Uterus (tissue), 4 donors: ENCODE measurements around the gene LYSMD2. TPM values are rescaled to one million over a fixed set of nuclear protein-coding genes. Genes with fewer than 3 reads are reported as not detected.

Source experiments
- DNase-seq, 2 donors: peaks; one replicate each; pipeline ENCODE4 v3.0.0-alpha.2; 2019 to 2020
- H3K27ac ChIP-seq, 2 donors: fragments of 200-600 bp; sonication (generic); 1 replicate in 1 of 2; 2 replicates in 1 of 2; pipeline ENCODE4 v1.5.1; 2016 to 2018
- H3K27me3 ChIP-seq, 2 donors: fragments of 200-600 bp; sonication (generic); one replicate each; pipeline ENCODE4 v1.5.1; 2018 to 2019; ENCODE audit warnings: control low read depth in 1 of 2
- H3K36me3 ChIP-seq, 2 donors: fragments of 200-600 bp; sonication (generic); one replicate each; pipeline ENCODE4 v1.5.1; 2019; ENCODE audit warnings: control low read depth in 1 of 2
- H3K4me1 ChIP-seq, 2 donors: fragments of 200-600 bp; sonication (generic); one replicate each; pipeline ENCODE4 v1.5.1; 2018 to 2019; ENCODE audit warnings: control low read depth in 1 of 2
- H3K4me3 ChIP-seq, 2 donors: fragments of 200-600 bp; sonication (generic); 1 replicate in 1 of 2; 2 replicates in 1 of 2; pipeline ENCODE4 v1.5.1; 2018 to 2019; ENCODE audit warnings: mild to moderate bottlenecking in 1 of 2
- H3K9me3 ChIP-seq, 2 donors: fragments of 200-600 bp; sonication (generic); one replicate each; pipeline ENCODE4 v1.5.1; 2019; ENCODE audit warnings: control low read depth in 1 of 2
- CTCF ChIP-seq, 4 experiments: fragments of 200-600 bp in 2 of 4; fragments of 450-650 bp in 2 of 4; sonication (generic) in 2 of 4; IDR thresholded peaks; one replicate each; pipeline ENCODE4 v1.5.1; 2016 to 2019; ENCODE audit warnings: antibody characterized with exemption in 4 of 4, mild to moderate bottlenecking in 2 of 4, moderate library complexity in 1 of 4
- POLR2A ChIP-seq, 2 donors: fragments of 450-650 bp; IDR thresholded peaks; one replicate each; pipeline ENCODE4 v1.6.1; 2016; ENCODE audit warnings: antibody characterized with exemption in 2 of 2, mild to moderate bottlenecking in 1 of 2, moderate library complexity in 1 of 2
- intact Hi-C: fragments of 100-400 bp; cut with DNase I; formaldehyde crosslinking; loops from one replicate; pipeline ENCODE4 v1.15.1; 2023; ENCODE audit warnings: low total_unique reads
- total RNA-seq, 4 donors: library from RNA; depleted of rRNA in 3 of 4; stranded (reverse); fragments of >200 nt in 3 of 4; gene quantifications; one replicate each; pipeline versions ENCODE4 v1.1.0 to v1.2.4, GENCODE V29; 2014 to 2023
- donor health status: DM: yes; HTN: yes; CAD: no.

LYSMD2 gene
- total RNA-seq, 4 donors from 2014 or later = 8.5 to 44.7 (median 25.0) TPM

GRCh38 chr15:51780636-51781035 is 43.2 kb upstream of the LYSMD2 start:
- no peaks in the 10 kb centered on the region for H3K4me1 ChIP-seq
- no peak for DNase-seq
- no peak overlapping the region for H3K27ac ChIP-seq
- no peak overlapping the region for H3K4me3 ChIP-seq
- no peaks in the 10 kb centered on the region for H3K27me3 ChIP-seq
- TF ChIP-seq CTCF (IDR thresholded peaks at IDR 0.05) (no peak), POLR2A (IDR thresholded peaks at IDR 0.05) (no peak)
- H3K9me3 ChIP-seq = no peaks in the 10 kb centered on the region
- intact Hi-C loops = no loop called here
- no peaks in the 10 kb centered on the region for H3K36me3 ChIP-seq

- Histone ChIP-seq H3K27me3 (no peaks in the 10 kb centered on the region), H3K4me3 (no peak overlapping the region), H3K27ac (no peak overlapping the region), H3K4me1 (no peaks in the 10 kb centered on the region), H3K36me3 (no peaks in the 10 kb centered on the region), H3K9me3 (no peaks in the 10 kb centered on the region)
- intact Hi-C loops = loop anchor here (5.0 kb wide), 1 partner anchor 130 kb away; no protein-coding TSS in a partner anchor
- TF ChIP-seq CTCF (IDR thresholded peaks at IDR 0.05) = peak; percentile 73 to 80 (median 76)
- no peak for TF ChIP-seq POLR2A (IDR thresholded peaks at IDR 0.05)
- DNase-seq = peak; percentile 54 to 73
Observed at GRCh38 chr15:51776952-51777569, 39.6 kb upstream of the LYSMD2 start.

- H3K4me3 ChIP-seq = no peak overlapping the region
- no peaks in the 10 kb centered on the region for H3K4me1 ChIP-seq
- no peaks in the 10 kb centered on the region for H3K9me3 ChIP-seq
- TF ChIP-seq POLR2A (IDR thresholded peaks at IDR 0.05) = no peak
- TF ChIP-seq CTCF (IDR thresholded peaks at IDR 0.05) = peak; percentile 76 to 91 (median 84)
- no peaks in the 10 kb centered on the region for H3K36me3 ChIP-seq
- peak; percentile 52 to 54 for DNase-seq
- H3K27me3 ChIP-seq = no peaks in the 10 kb centered on the region
- no peak overlapping the region for H3K27ac ChIP-seq
- intact Hi-C loops = loop anchor here (5.0 kb wide), 1 partner anchor 129 kb away; no protein-coding TSS in a partner anchor
Observed at GRCh38 chr15:51775967-51776816, 38.7 kb upstream of the LYSMD2 start.

GRCh38 chr15:51774916-51775315 is 37.5 kb upstream of the LYSMD2 start:
- H3K27ac ChIP-seq = peak overlapping the region in 1 of 2 donors; percentile 11
- H3K4me1 ChIP-seq = no peaks in the 10 kb centered on the region
- intact Hi-C loops = loop anchor here (5.0 kb wide), 1 partner anchor 128 kb away; no protein-coding TSS in a partner anchor
- TF ChIP-seq CTCF (IDR thresholded peaks at IDR 0.05) (no peak), POLR2A (IDR thresholded peaks at IDR 0.05) (no peak)
- no peak for DNase-seq
- no peaks in the 10 kb centered on the region for H3K9me3 ChIP-seq
- H3K4me3 ChIP-seq = no peak overlapping the region
- no peaks in the 10 kb centered on the region for H3K36me3 ChIP-seq
- no peaks in the 10 kb centered on the region for H3K27me3 ChIP-seq

GRCh38 chr15:51771773-51772172 is 34.3 kb upstream of the LYSMD2 start:
- Histone ChIP-seq H3K9me3 (no peaks in the 10 kb centered on the region), H3K4me3 (no peak overlapping the region), H3K36me3 (no peaks in the 10 kb centered on the region), H3K4me1 (no peaks in the 10 kb centered on the region), H3K27me3 (no peaks in the 10 kb centered on the region), H3K27ac (no peak overlapping the region)
- DNase-seq = no peak
- TF ChIP-seq CTCF (IDR thresholded peaks at IDR 0.05) = no peak
- no peak for TF ChIP-seq POLR2A (IDR thresholded peaks at IDR 0.05)
- intact Hi-C loops = no loop called here
